Stomach smooth muscle (tissue), 2 donors: ENCODE data around the gene ATG4C.
"Not testable (repeated sequence)": the region's sequence is repeated elsewhere in the genome, so short reads cannot be mapped to it uniquely, and the experiment has no call there.

ENCODE experiments used
- H3K27ac ChIP-seq: one replicate; pipeline ENCODE4 v1.7.0; 2013; ENCODE audit warnings: mild to moderate bottlenecking, low read length, inconsistent platforms
- H3K27me3 ChIP-seq, 2 donors: one replicate each; pipeline ENCODE4 v1.7.0; 2013; ENCODE audit warnings: low read length in 2 of 2; ENCODE audit not compliant: insufficient read depth in 2 of 2, control insufficient read depth in 1 of 2
- H3K36me3 ChIP-seq, 2 donors: one replicate each; pipeline ENCODE4 v1.7.0; 2013; ENCODE audit warnings: low read length in 2 of 2; ENCODE audit not compliant: control insufficient read depth in 2 of 2, insufficient read depth in 2 of 2
- H3K4me1 ChIP-seq: one replicate; pipeline ENCODE4 v1.7.0; 2013; ENCODE audit warnings: low read length; ENCODE audit not compliant: control insufficient read depth, insufficient read depth
- H3K4me3 ChIP-seq, 2 donors: one replicate each; pipeline ENCODE4 v1.7.0; 2013; ENCODE audit warnings: low read length in 2 of 2
- H3K9ac ChIP-seq, 2 donors: one replicate each; pipeline ENCODE4 v1.7.0; 2013; ENCODE audit warnings: low read length in 2 of 2, mild to moderate bottlenecking in 1 of 2
- H3K9me3 ChIP-seq, 2 donors: one replicate each; pipeline ENCODE4 v1.7.0; 2013; ENCODE audit warnings: low read length in 2 of 2; ENCODE audit not compliant: control insufficient read depth in 2 of 2
- donor health status: healthy.
- donor health status: Pancreatic carcinoma.

The ATG4C gene

GRCh38 chr1:62810420-62811274 is 26.7 kb downstream of the ATG4C start:
- Histone ChIP-seq H3K36me3 (peaks cover 0 to 4% of the 10 kb centered on the region in 2 donors), H3K9me3 (no peaks in the 10 kb centered on the region), H3K4me3 (no peak overlapping the region), H3K27me3 (no peaks in the 10 kb centered on the region), H3K4me1 (no peaks in the 10 kb centered on the region), H3K27ac (no peak overlapping the region), H3K9ac (no peak overlapping the region)

GRCh38 chr1:62823556-62823955 is 39.6 kb downstream of the ATG4C start:
- Histone ChIP-seq H3K4me1 (no peaks in the 10 kb centered on the region), H3K27me3 (no peaks in the 10 kb centered on the region), H3K9me3 (no peaks in the 10 kb centered on the region), H3K27ac (no peak overlapping the region), H3K9ac (no peak overlapping the region), H3K4me3 (no peak overlapping the region), H3K36me3 (peaks cover 0 to 3% of the 10 kb centered on the region in 2 donors)

- no peak overlapping the region for H3K27ac ChIP-seq
- H3K4me3 ChIP-seq = no peak overlapping the region
- no peaks in the 10 kb centered on the region for H3K27me3 ChIP-seq
- peaks cover 0 to 3% of the 10 kb centered on the region in 2 donors for H3K36me3 ChIP-seq
- no peak overlapping the region for H3K9ac ChIP-seq
- H3K4me1 ChIP-seq = no peaks in the 10 kb centered on the region
- H3K9me3 ChIP-seq = no peaks in the 10 kb centered on the region
These were observed 43.0 kb downstream of the ATG4C start for GRCh38 chr1:62826901-62827300.

- H3K36me3 ChIP-seq, H3K9ac ChIP-seq, H3K27me3 ChIP-seq, H3K9me3 ChIP-seq, H3K27ac ChIP-seq, H3K4me3 ChIP-seq, H3K4me1 ChIP-seq: not testable (repeated sequence)
These were observed 43.9 kb downstream of the ATG4C start for GRCh38 chr1:62827786-62828185.

GRCh38 chr1:62832276-62832675 is 48.3 kb downstream of the ATG4C start:
- Histone ChIP-seq H3K9ac (no peak overlapping the region), H3K4me1 (no peaks in the 10 kb centered on the region), H3K9me3 (no peaks in the 10 kb centered on the region), H3K27ac (no peak overlapping the region), H3K27me3 (no peaks in the 10 kb centered on the region), H3K4me3 (no peak overlapping the region), H3K36me3 (no peaks in the 10 kb centered on the region)

- H3K27me3 ChIP-seq = no peaks in the 10 kb centered on the region
- H3K9me3 ChIP-seq = no peaks in the 10 kb centered on the region
- H3K27ac ChIP-seq = no peak overlapping the region
- no peak overlapping the region for H3K9ac ChIP-seq
- no peak overlapping the region for H3K4me3 ChIP-seq
- no peaks in the 10 kb centered on the region for H3K36me3 ChIP-seq
- no peaks in the 10 kb centered on the region for H3K4me1 ChIP-seq
These were observed 49.6 kb downstream of the ATG4C start for GRCh38 chr1:62833529-62833928.

DNA sequence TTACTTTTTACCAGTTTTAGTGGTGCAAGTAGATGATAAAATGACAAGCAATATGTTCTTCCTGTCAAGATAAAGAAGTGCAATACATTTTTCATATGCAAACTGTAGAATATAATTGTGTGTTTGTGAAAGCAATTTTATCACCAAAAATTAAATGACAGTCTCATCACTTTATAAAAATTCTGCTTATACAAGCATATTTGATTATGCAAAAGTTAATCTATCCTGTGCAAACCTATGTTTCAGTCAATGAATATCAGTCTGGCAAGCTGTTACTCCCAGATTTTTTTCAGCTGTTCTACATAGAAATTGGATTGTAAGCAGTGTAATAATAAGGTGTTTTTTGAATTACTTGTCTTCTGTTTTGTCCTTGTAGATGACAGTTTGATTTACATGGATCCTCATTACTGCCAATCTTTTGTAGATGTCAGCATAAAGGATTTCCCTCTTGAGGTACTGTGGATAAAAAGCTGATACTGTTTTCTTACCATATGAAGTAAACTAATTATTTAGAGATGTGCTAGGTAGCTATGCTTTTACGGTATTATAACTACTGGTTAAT is 50.5 kb downstream of the ATG4C start:
- Histone ChIP-seq H3K36me3 (no peaks in the 10 kb centered on the region), H3K27ac (no peak overlapping the region), H3K4me3 (no peak overlapping the region), H3K9ac (no peak overlapping the region), H3K9me3 (no peaks in the 10 kb centered on the region), H3K27me3 (no peaks in the 10 kb centered on the region), H3K4me1 (no peaks in the 10 kb centered on the region)

DNA sequence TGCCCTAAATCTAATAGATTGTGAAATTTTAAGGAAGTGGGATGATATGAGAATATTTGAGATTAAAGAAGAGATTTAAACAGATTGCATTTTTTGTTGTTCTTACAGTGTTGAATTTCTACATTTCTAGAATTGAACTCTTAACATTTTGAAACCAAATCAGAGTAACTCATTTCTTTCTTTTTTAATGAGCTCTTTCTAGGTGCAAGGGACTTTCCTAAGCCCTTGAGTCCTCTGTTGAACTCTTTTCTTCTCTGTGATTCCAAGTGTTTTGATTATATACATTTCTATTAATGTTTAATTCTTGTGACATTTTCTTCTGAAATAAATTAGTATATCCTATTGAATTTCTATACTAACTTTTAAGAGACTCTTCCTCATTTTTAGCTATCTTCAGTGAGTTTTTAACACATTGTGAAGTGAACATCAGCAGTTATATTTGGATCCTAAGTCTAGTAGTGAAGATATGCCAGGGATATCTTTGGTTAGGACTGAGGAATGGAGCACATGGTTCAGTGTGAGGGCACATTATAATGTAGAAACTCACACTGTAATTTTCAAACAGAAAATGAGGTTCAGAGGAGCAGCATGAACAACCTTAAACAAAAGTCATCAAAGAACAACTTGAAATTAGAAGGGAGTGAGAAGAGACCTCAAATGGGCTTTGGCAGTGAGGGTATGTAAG is 53.1 kb downstream of the ATG4C start:
- H3K27me3 ChIP-seq = no peaks in the 10 kb centered on the region
- H3K4me1 ChIP-seq = no peaks in the 10 kb centered on the region

GRCh38 chr1:62840555-62840954 is 56.6 kb downstream of the ATG4C start:
- H3K27ac ChIP-seq = no peak overlapping the region

More for the DNA sequence above, 53.1 kb downstream of the ATG4C start:
- H3K4me3 ChIP-seq = no peak overlapping the region
- H3K9ac ChIP-seq = no peak overlapping the region
- no peaks in the 10 kb centered on the region for H3K9me3 ChIP-seq
- no peak overlapping the region for H3K27ac ChIP-seq
- H3K36me3 ChIP-seq = no peaks in the 10 kb centered on the region

GRCh38 chr1:62841587-62842169 is 57.7 kb downstream of the ATG4C start:
- Histone ChIP-seq H3K36me3 (no peaks in the 10 kb centered on the region), H3K4me1 (no peaks in the 10 kb centered on the region), H3K9ac (no peak overlapping the region), H3K27me3 (no peaks in the 10 kb centered on the region), H3K4me3 (no peak overlapping the region), H3K9me3 (no peaks in the 10 kb centered on the region), H3K27ac (no peak overlapping the region)

More at GRCh38 chr1:62840555-62840954, 56.6 kb downstream of the ATG4C start:
- H3K4me1 ChIP-seq = no peaks in the 10 kb centered on the region
- no peaks in the 10 kb centered on the region for H3K27me3 ChIP-seq
- no peak overlapping the region for H3K4me3 ChIP-seq
- H3K9ac ChIP-seq = no peak overlapping the region
- no peaks in the 10 kb centered on the region for H3K9me3 ChIP-seq
- no peaks in the 10 kb centered on the region for H3K36me3 ChIP-seq
